ENCODE results near the gene RAD51B. TPM values are rescaled to one million over a fixed set of nuclear protein-coding genes. Genes with fewer than 3 reads are reported as not detected.

Gene RAD51B
- total RNA-seq, 1 experiment from 2014 or later, result 16.7 TPM

DNA sequence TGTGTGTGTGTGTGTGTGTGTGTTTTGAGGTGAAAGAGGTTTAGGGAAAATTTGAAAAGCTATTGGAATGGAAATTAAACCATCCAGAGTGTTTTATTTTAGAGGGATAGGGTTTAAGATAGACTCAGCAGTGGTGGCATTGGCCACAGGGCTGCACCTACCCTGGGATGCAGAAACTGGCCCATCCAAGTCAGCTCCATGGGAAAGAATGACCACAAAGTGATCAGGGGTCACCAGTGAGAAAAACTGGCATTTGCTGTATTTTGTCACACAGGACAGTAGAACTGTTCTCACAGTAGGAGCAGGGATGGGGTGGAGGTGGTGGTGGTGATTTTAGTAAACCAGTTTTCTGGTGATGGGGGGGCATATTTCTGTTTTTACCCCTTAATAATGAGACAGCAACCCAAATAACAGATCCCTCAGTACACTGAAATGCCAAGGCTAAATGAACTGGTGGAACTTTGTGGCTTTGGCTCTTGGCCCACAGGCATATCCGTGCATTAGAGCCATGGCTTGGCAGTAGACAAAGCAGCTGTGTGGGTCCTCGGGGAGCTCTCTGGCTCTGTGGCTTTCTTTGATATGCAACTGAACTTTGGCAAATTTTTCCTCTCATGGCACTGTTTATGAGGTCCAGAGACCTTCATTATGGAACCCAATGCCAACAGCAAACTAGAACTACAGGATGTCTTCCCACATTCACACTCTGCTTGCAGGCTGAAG lies 625.0 kb downstream of the RAD51B start:
- no peaks in the 10 kb centered on the region; the same call in 1 of the 2 replicates for H3K27me3 Mint-ChIP-seq (ENCODE audit: low read depth)
- H2BK12ac ChIP-seq (ENCODE audit: insufficient read length, low read depth, low read length), result no peak overlapping the region
- no peak overlapping the region for H2BK5ac ChIP-seq (ENCODE audit: insufficient read length, low read length)
- H3K18ac ChIP-seq (ENCODE audit: insufficient read length, low read depth, low read length), result no peak overlapping the region
- H4K20me1 ChIP-seq (ENCODE audit: control insufficient read depth, insufficient read depth, insufficient read length), result no peaks in the 10 kb centered on the region
- no peaks in the 10 kb centered on the region for H3K79me2 ChIP-seq (ENCODE audit: insufficient read depth, low read length)
- whole genome bisulfite sequencing (ENCODE audit: extremely low coverage, insufficient read length, low lambda C conversion rate), result no CpG with 5 or more reads among the region's 2 CpGs
- no peak overlapping the region for H4K8ac ChIP-seq (replicated peaks; ENCODE audit: insufficient read length, low read depth, low read length)
- TF ChIP-seq CTCF (conservative IDR thresholded peaks at IDR 0.05), result no peak
- H4K5ac ChIP-seq (ENCODE audit: insufficient read length, low read depth, low read length), result no peak overlapping the region
- no peak overlapping the region for H3K27ac Mint-ChIP-seq
- no peaks in the 10 kb centered on the region for H3K23me2 ChIP-seq (ENCODE audit: insufficient read length, low read depth, low read length, poor library complexity, severe bottlenecking)
- no peak for DNase-seq
- H2BK120ac ChIP-seq (ENCODE audit: low read depth, low read length, poor library complexity, severe bottlenecking), result no peak overlapping the region
- no peaks in the 10 kb centered on the region for H3K79me1 ChIP-seq (ENCODE audit: insufficient read depth, low read depth, low read length, poor library complexity, severe bottlenecking)
- H3K4ac ChIP-seq (ENCODE audit: low read depth, low read length), result no peak overlapping the region
- H2BK15ac ChIP-seq (ENCODE audit: low read depth, low read length), result no peak overlapping the region
- peaks cover 2% of the 10 kb centered on the region for H3K4me1 ChIP-seq (ENCODE audit: insufficient read depth, low read length)
- H3K23ac ChIP-seq (ENCODE audit: insufficient read length, low read depth, low read length), result no peak overlapping the region
- H3K4me1 Mint-ChIP-seq, result peaks cover 23 to 25% of the 10 kb centered on the region in 2 experiments
- no peak overlapping the region for H2AFZ ChIP-seq (ENCODE audit: low read length)
- no peak overlapping the region for H3K9ac ChIP-seq (ENCODE audit: extremely low read depth, insufficient read length, low read length)
- H4K91ac ChIP-seq (ENCODE audit: insufficient read length, low read depth, low read length), result no peak overlapping the region
- no peaks in the 10 kb centered on the region for H3K9me3 Mint-ChIP-seq
- no peaks in the 10 kb centered on the region for H3K9me3 ChIP-seq (ENCODE audit: control insufficient read depth, low read depth, low read length)
- H3K4me3 Mint-ChIP-seq, result no peak overlapping the region
- no peaks in the 10 kb centered on the region for H3K36me3 Mint-ChIP-seq (ENCODE audit: insufficient read depth in 1 of 3, low read depth in 3 of 3)
- no peak overlapping the region for H2BK20ac ChIP-seq (ENCODE audit: low read depth, low read length, poor library complexity, severe bottlenecking)
- H3T11ph ChIP-seq (ENCODE audit: low read length), result no peak overlapping the region
- no peak overlapping the region for H2AK5ac ChIP-seq (ENCODE audit: insufficient read length, low read length)
- H3K27me3 ChIP-seq (ENCODE audit: insufficient read depth, low read length), result no peaks in the 10 kb centered on the region
- no peak overlapping the region for H3K4me2 ChIP-seq (ENCODE audit: insufficient read depth, insufficient read length, low read length)
- no peak overlapping the region for H3K27ac ChIP-seq (ENCODE audit: insufficient read length, low read depth, low read length)
- no peak overlapping the region for H3K56ac ChIP-seq (ENCODE audit: insufficient read length, low read depth, low read length)
- no peak overlapping the region; the same call in 1 of the 2 replicates for H3K14ac ChIP-seq (ENCODE audit: insufficient read depth, low read length)
